Mesendoderm (in vitro differentiated cells): ENCODE measurements around the gene OXNAD1.

Experiments
- DNase-seq: peaks from one replicate; pipeline ENCODE4 v3.0.0; 2013
- H2AK5ac ChIP-seq: 2 replicates; pipeline ENCODE4 v1.6.1; 2013; ENCODE audit warnings: low read length, inconsistent platforms
- H2BK120ac ChIP-seq: 2 replicates; pipeline ENCODE4 v1.6.1; 2013; ENCODE audit warnings: low read depth, mild to moderate bottlenecking, low read length, moderate library complexity, mixed read lengths
- H2BK15ac ChIP-seq: replicated peaks from 2 replicates; pipeline ENCODE4 v1.6.1; 2013; ENCODE audit warnings: low read depth, mild to moderate bottlenecking, moderate library complexity
- H2BK5ac ChIP-seq: 2 replicates; pipeline ENCODE4 v1.6.1; 2013; ENCODE audit warnings: low read length, inconsistent platforms
- H3K18ac ChIP-seq: 2 replicates; pipeline ENCODE4 v1.6.1; 2013; ENCODE audit warnings: mild to moderate bottlenecking, low read length, mixed read lengths
- H3K23ac ChIP-seq: one replicate; pipeline ENCODE4 v1.6.1; 2013; ENCODE audit warnings: low read length
- H3K27ac ChIP-seq: 2 replicates; pipeline ENCODE4 v1.5.1; 2013; ENCODE audit warnings: low read depth, mild to moderate bottlenecking, inconsistent platforms, low read length, moderate library complexity
- H3K27me3 ChIP-seq: 2 replicates; pipeline ENCODE4 v1.6.1; 2013; ENCODE audit warnings: low read length, control low read depth, mild to moderate bottlenecking, inconsistent platforms; ENCODE audit not compliant: insufficient read depth, poor library complexity
- H3K36me3 ChIP-seq: 2 replicates; pipeline ENCODE4 v1.6.1; 2013; ENCODE audit warnings: low read length, inconsistent platforms; ENCODE audit not compliant: control insufficient read depth, insufficient read depth
- H3K4ac ChIP-seq: one replicate; pipeline ENCODE4 v1.6.1; 2013; ENCODE audit warnings: low read depth, mild to moderate bottlenecking, low read length, moderate library complexity
- H3K4me1 ChIP-seq: 2 replicates; pipeline ENCODE4 v1.6.1; 2013; ENCODE audit warnings: low read depth, low read length, inconsistent platforms; ENCODE audit not compliant: control insufficient read depth
- H3K4me2 ChIP-seq: 2 replicates; pipeline ENCODE4 v1.6.1; 2013; ENCODE audit warnings: low read length
- H3K4me3 ChIP-seq: 2 replicates; pipeline ENCODE4 v1.5.1; 2013; ENCODE audit warnings: mild to moderate bottlenecking, low read length
- H3K56ac ChIP-seq: one replicate; pipeline ENCODE4 v1.6.1; 2013; ENCODE audit warnings: low read length
- H3K79me1 ChIP-seq: 2 replicates; pipeline ENCODE4 v1.6.1; 2013; ENCODE audit warnings: low read length, inconsistent platforms
- H3K79me2 ChIP-seq: 2 replicates; pipeline ENCODE4 v1.6.1; 2013; ENCODE audit warnings: mild to moderate bottlenecking, low read length; ENCODE audit not compliant: control insufficient read depth, insufficient read depth
- H3K9ac ChIP-seq: 2 replicates; pipeline ENCODE4 v1.6.1; 2013; ENCODE audit warnings: low read length, inconsistent platforms
- H4K5ac ChIP-seq: one replicate; pipeline ENCODE4 v1.6.1; 2013; ENCODE audit warnings: low read length
- H4K8ac ChIP-seq: one replicate; pipeline ENCODE4 v1.6.1; 2013; ENCODE audit warnings: low read depth, mild to moderate bottlenecking, control low read depth, low read length, moderate library complexity
- WGBS: extraction: QIAGEN DNeasy Blood & Tissue Kit; methylation state at CpG from one replicate; pipeline ENCODE4 v1.1.7; 2013; ENCODE audit warnings: low lambda C conversion rate, missing lambda C conversion rate; ENCODE audit not compliant: insufficient coverage; ENCODE audit errors: extremely low coverage; 5-methylcytosine and 5-hydroxymethylcytosine counted together

Gene OXNAD1

GRCh38 chr3:16301507-16301906, 36.5 kb downstream of the OXNAD1 start:
- Histone ChIP-seq H3K18ac (no peak overlapping the region), H3K4me3 (no peak overlapping the region), H3K79me1 (no peaks in the 10 kb centered on the region), H2AK5ac (no peak overlapping the region), H3K36me3 (no peaks in the 10 kb centered on the region), H2BK15ac (no peak overlapping the region), H2BK120ac (no peak overlapping the region), H4K5ac (no peak overlapping the region), H2BK5ac (no peak overlapping the region), H4K8ac (no peak overlapping the region), H3K79me2 (no peaks in the 10 kb centered on the region), H3K23ac (no peak overlapping the region), H3K27ac (no peak overlapping the region), H3K4me1 (peaks cover 3% of the 10 kb centered on the region), H3K56ac (no peak overlapping the region), H3K4me2 (no peak overlapping the region), H3K4ac (no peak overlapping the region), H3K27me3 (no peaks in the 10 kb centered on the region), H3K9ac (no peak overlapping the region)
- no peak for DNase-seq
- WGBS = no CpG with 5 or more reads among the region's 6 CpGs

GRCh38 chr3:16302082-16302631, 37.1 kb downstream of the OXNAD1 start:
- DNase-seq = no peak
- H3K36me3 ChIP-seq = no peaks in the 10 kb centered on the region
- no peaks in the 10 kb centered on the region for H3K79me2 ChIP-seq
- H2BK5ac ChIP-seq = no peak overlapping the region
- H3K79me1 ChIP-seq = no peaks in the 10 kb centered on the region
- H2BK120ac ChIP-seq = no peak overlapping the region
- H3K4ac ChIP-seq = no peak overlapping the region
- H3K56ac ChIP-seq = no peak overlapping the region
- H3K9ac ChIP-seq = no peak overlapping the region
- H3K4me1 ChIP-seq = peaks cover 3% of the 10 kb centered on the region
- no peak overlapping the region for H3K27ac ChIP-seq
- no peak overlapping the region for H4K8ac ChIP-seq
- H2BK15ac ChIP-seq = no peak overlapping the region
- no peak overlapping the region for H3K18ac ChIP-seq
- H3K4me2 ChIP-seq = no peak overlapping the region
- WGBS = no CpG with 5 or more reads among the region's 6 CpGs
- H4K5ac ChIP-seq = no peak overlapping the region
- H3K23ac ChIP-seq = no peak overlapping the region
- no peaks in the 10 kb centered on the region for H3K27me3 ChIP-seq
- no peak overlapping the region for H3K4me3 ChIP-seq
- no peak overlapping the region for H2AK5ac ChIP-seq

DNA sequence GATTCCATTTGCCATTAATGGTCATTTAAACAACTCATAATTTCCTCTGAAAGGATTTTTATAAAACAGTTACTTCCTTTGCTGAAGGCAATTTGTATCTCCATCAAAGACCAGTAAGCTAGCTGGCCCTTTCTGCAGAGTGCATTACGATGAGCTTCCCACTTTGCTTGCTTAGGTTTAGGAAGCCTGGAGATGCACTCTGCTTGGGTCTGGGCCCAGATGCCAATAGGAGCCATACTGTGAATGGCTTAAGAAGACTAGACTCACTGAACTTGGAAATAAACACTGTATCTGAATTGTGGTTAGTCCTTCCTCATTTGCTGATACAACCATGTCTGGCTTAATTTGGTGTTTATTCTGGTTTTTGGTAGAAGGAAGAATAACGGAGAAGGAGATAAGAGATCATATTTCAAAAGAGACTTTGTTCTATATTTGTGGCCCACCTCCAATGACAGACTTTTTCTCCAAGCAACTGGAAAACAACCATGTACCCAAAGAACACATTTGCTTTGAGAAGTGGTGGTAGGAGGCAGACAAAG, 38.1 kb downstream of the OXNAD1 start:
- Histone ChIP-seq H3K23ac (no peak overlapping the region), H3K36me3 (no peaks in the 10 kb centered on the region)

GRCh38 chr3:16304061-16305010, 39.3 kb downstream of the OXNAD1 start:
- no CpG with 5 or more reads among the region's 2 CpGs for WGBS
- Histone ChIP-seq H3K9ac (no peak overlapping the region), H3K4ac (no peak overlapping the region), H2AK5ac (no peak overlapping the region), H3K27me3 (no peaks in the 10 kb centered on the region), H3K4me2 (no peak overlapping the region), H4K8ac (no peak overlapping the region), H2BK15ac (no peak overlapping the region), H3K36me3 (no peaks in the 10 kb centered on the region), H3K23ac (no peak overlapping the region), H3K4me3 (no peak overlapping the region), H3K56ac (no peak overlapping the region), H3K79me1 (no peaks in the 10 kb centered on the region), H3K79me2 (no peaks in the 10 kb centered on the region), H2BK120ac (no peak overlapping the region), H4K5ac (no peak overlapping the region), H3K18ac (no peak overlapping the region), H3K4me1 (peaks cover 3% of the 10 kb centered on the region), H3K27ac (no peak overlapping the region), H2BK5ac (no peak overlapping the region)
- DNase-seq = no peak

More for the DNA sequence above, 38.1 kb downstream of the OXNAD1 start:
- no CpG with 5 or more reads among the region's 2 CpGs for WGBS
- Histone ChIP-seq H2AK5ac (no peak overlapping the region), H4K5ac (no peak overlapping the region), H3K27me3 (no peaks in the 10 kb centered on the region), H2BK5ac (no peak overlapping the region), H3K56ac (no peak overlapping the region), H3K4me1 (peaks cover 3% of the 10 kb centered on the region), H2BK15ac (no peak overlapping the region), H3K79me2 (no peaks in the 10 kb centered on the region), H2BK120ac (no peak overlapping the region), H3K4me2 (no peak overlapping the region), H3K79me1 (no peaks in the 10 kb centered on the region), H3K9ac (no peak overlapping the region), H3K4me3 (no peak overlapping the region), H3K27ac (no peak overlapping the region), H3K4ac (no peak overlapping the region), H4K8ac (no peak overlapping the region), H3K18ac (no peak overlapping the region)
- no peak for DNase-seq

GRCh38 chr3:16305111-16305541, 40.1 kb downstream of the OXNAD1 start:
- no peak overlapping the region for H2BK5ac ChIP-seq
- no peaks in the 10 kb centered on the region for H3K36me3 ChIP-seq
- H3K4me2 ChIP-seq = no peak overlapping the region
- no peak overlapping the region for H3K9ac ChIP-seq
- H4K5ac ChIP-seq = no peak overlapping the region
- H2BK120ac ChIP-seq = no peak overlapping the region
- no peaks in the 10 kb centered on the region for H3K27me3 ChIP-seq
- WGBS = no CpG with 5 or more reads among the region's 7 CpGs
- H3K4me3 ChIP-seq = no peak overlapping the region
- no peak overlapping the region for H3K27ac ChIP-seq
- H2AK5ac ChIP-seq = no peak overlapping the region
- no peak overlapping the region for H2BK15ac ChIP-seq
- H3K79me2 ChIP-seq = no peaks in the 10 kb centered on the region
- H3K4ac ChIP-seq = no peak overlapping the region
- H3K23ac ChIP-seq = no peak overlapping the region
- no peaks in the 10 kb centered on the region for H3K79me1 ChIP-seq
- H3K4me1 ChIP-seq = peaks cover 3% of the 10 kb centered on the region
- H3K56ac ChIP-seq = no peak overlapping the region
- no peak for DNase-seq
- H3K18ac ChIP-seq = no peak overlapping the region
- no peak overlapping the region for H4K8ac ChIP-seq
